Stimulated activated CD4-positive, alpha-beta T cell treated with anti-CD3 and anti-CD28 coated beads, Interleukin-15, amount 100 ng/mL, for 24 hours (primary cell): ENCODE data around the gene ATG14.
"Not testable (repeated sequence)": the region's sequence is repeated elsewhere in the genome, so short reads cannot be mapped to it uniquely, and the experiment has no call there.

Experiments
- DNase-seq: peaks from one replicate; pipeline ENCODE4 v3.0.0-alpha.2; 2020

The ATG14 gene

DNA sequence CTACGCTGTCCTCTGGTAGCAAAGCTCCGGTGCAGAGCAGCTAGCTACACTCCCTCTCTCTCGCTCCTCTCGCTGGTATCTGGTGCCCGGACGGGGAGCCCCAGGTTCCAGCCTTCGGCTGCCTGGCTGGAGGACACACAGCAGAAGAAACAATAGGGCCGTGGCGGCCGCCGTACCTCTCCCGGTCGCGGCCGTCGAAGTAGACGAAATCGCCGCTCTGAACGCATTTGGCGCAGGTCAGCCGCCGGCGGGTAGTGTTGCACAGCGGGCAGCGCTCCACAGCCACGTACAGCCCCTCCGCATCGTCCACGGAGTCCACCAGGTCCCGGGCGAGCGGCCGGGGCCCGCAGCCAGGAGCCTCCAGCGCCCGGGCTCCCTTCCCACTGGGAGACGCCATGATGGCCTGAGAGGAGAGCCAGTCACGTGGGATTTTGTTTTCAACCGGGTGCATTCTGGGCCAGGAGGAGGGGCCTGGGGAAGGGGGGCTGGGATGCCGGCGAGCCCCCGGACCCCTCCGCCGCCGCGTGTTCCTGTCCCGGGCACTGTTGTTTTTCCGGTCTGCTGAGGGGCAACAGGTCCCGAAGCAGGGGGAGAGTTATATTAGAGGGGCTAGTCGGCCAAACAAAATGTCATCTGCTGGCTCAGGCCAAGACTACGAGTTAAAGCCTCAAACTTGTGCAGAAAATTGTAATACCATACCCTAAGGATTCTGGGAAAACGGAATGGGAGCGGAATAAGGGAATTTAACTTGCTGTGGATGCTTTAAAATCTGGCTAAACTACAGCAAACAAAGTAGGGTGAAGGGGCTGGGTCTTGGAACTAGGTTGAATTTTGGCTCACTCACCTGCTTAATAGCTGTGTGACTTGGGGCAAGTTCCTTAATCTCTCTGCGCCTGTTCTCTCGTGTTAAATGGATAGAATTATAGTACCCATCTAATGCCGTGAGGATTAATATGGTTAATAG, at the start of gene ATG14:
TSS of gene ATG14 (minus strand) at position 405 of the 964 bp plus-strand sequence. CDS start at position 397, 8 bp downstream.
- DNase-seq: peak; percentile 85

GRCh38 chr14:55458800-55459515, 47.3 kb upstream of the ATG14 start:
- no peak for DNase-seq

DNA sequence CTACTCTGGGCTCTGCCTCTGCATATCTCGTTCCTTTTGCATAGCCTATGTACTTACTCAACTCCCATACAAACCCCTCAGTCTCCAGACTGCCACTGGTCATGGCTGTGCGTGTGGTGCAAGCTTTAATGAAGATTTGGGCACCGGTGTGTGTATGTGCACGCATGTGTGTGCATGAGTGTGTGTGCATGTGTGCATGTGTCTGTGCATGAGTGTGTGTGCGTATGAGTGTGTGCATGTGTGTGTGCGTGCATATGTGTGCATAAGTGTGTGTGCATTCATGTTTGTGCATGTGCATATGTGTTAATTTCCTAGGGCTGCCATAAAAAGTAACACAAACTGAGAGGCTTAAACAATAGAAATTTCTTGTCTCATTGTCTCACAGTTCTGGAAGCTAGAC, 45.9 kb upstream of the ATG14 start:
- DNase-seq: no peak

GRCh38 chr14:55456411-55456810, 44.8 kb upstream of the ATG14 start:
- DNase-seq: not testable (repeated sequence)

GRCh38 chr14:55454264-55455002, 42.8 kb upstream of the ATG14 start:
- peak; percentile 13 for DNase-seq

DNA sequence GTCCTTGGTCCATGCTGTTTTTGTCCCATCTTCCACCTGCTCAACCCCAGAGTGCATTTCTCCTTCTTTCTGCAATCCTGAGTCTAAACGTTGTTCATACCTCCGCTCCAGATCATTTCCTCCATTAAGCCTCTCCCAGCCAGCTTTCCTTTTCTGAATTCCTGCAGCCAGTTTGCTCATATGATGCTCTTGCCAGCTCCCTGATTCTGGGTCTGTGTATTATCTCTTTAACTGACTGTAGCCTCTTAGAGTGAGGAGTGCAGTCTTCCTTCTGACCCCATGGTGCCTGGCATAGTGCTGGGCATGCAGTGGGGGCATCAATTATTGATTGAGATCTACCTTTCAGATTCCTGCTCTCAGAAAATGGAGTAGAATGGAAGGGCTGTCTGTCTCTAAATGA, 40.3 kb upstream of the ATG14 start:
- DNase-seq: no peak

DNA sequence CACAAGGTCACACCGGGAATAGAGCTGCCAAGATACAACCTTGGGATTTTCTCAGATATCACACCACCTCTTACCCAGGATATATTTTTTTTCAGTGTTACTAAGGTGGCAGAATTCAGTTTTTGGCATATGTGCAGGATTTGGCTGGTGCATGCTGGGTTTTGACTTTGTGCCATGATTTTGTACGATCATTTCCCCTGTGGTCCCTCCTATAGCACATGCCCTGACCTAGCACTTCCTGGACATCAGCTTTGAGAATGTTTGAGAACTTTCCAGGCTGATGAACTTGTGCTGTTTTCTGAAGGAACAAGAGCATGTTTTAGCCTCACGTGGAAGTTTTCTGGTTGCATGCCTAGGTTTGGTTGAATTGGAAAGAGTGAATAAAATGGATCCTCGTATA, 39.8 kb upstream of the ATG14 start:
- no peak for DNase-seq

- no peak for DNase-seq
Measured at GRCh38 chr14:55450987-55451386, 39.4 kb upstream of the ATG14 start.

DNA sequence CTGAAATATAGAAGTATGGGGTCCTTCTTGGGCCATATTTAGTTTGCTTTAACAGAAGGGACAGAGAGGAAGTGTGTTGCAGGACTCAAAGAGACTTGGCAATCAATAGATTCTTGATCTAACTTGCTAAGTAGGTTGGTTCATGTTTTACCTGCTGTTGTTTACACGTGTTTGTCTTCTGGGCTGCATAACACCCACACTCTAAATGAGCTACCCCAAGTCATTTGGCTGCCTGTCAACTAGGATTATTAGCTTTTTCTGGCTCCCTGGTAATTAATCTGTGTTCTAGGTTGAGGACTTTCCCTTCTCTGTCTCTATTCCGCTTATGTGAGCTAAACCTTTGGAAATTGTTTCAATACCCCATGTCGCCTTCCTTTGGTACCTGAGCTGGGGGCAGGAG, 38.9 kb upstream of the ATG14 start:
- DNase-seq: no peak

- no peak for DNase-seq
Measured at GRCh38 chr14:55450124-55450523, 38.5 kb upstream of the ATG14 start.

- no peak for DNase-seq
Measured at GRCh38 chr14:55449116-55449515, 37.5 kb upstream of the ATG14 start.

GRCh38 chr14:55448141-55448614, 36.5 kb upstream of the ATG14 start:
- DNase-seq: peak; percentile 69

DNA sequence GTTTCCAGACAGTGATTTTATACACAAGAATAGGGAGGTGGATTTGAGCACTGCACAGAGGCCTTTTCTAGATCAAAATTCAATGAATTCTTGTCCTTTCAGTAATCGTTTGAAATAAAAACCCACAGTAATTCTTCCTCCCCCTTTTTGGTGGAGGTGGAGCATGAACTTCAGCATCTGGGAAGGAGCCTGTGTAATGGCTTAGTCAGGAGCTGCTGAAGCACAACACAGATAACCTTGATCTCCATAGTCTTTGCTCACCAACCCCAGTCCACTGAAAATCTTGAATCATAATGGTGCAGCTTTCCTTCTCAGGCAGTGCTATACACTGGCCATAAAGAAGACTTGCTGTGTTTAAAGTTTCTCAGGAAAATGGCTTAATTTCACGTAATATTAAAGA, 35.2 kb upstream of the ATG14 start:
- no peak for DNase-seq

- DNase-seq: peak; percentile 71
Measured at GRCh38 chr14:55446127-55446736, 34.6 kb upstream of the ATG14 start.

- no peak for DNase-seq
Measured at GRCh38 chr14:55441286-55441685, 29.7 kb upstream of the ATG14 start.

DNA sequence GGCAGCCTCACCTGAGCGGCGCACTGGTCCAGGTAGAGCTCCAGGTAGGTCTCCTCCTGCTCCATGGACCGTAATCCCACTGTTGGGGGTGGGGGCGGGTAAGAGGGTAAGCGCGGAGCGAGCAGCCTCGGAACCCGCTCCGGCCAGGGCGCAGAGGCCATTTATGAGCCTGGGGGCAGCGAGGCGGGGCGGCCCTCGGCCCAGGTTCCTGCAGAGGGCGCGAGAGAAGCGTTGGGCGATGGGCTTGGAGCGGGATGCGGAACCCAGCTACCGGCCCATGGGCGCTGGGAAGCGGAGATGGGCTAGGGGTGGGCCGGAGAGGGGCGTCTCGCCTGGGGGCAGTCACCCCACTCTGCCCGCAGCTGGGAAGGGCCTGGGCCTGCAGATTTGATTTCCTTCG, 28.8 kb upstream of the ATG14 start, which contains the start of gene TBPL2:
TSS of gene TBPL2 (minus strand) at position 232 of the 400 bp plus-strand sequence. CDS start at position 65, 167 bp downstream.
- no peak for DNase-seq

DNA sequence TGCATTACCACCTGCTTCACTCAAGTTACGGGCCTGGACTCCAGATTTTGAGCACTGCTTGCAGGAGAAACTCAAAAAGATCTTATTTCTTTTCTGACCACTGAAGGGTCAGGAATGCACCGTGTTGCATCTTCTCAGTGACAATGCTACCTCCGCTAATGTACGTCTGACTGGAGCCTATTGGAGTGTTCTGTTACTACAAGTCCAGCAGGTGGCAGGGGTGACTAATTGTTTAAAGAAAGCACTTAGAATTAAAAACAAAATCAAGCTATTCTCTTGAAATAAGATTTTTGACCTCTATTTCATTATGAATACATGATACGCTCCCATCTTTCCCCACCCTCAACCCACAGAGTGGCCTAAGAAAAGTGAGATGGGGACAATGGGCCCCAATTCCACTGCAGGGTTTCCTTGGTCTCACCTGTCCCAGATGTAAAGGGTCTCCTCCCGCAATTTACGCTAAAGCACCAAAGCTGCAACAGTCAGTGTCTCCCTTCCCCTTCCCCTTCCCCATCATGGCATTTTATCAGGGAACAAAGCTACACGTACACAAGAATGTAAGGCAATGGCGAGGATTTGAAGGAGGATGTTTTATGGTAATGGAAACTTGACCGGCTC, 26.5 kb upstream of the ATG14 start:
- DNase-seq: peak; percentile 20

GRCh38 chr14:55436931-55437330, 25.3 kb upstream of the ATG14 start:
- DNase-seq: no peak

DNA sequence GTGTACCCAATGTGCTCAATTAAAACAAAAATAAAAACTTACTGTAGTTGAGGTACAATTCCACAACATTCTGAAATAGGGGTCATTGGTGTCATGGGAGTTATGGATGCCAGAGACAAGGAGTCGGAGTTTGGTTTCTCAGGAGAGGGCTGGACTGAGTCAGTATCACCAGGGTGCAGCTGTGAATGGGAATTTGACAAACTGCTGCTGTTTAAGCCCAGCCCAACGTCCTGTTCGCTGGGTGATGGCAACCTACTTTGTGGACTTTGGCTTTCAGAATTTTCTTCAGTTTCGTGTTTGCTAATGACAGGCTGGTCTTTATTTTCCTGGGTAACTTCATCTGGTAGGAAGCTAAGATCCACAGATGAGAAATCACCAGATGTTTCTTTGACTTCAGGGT, 24.9 kb upstream of the ATG14 start:
- no peak for DNase-seq

DNA sequence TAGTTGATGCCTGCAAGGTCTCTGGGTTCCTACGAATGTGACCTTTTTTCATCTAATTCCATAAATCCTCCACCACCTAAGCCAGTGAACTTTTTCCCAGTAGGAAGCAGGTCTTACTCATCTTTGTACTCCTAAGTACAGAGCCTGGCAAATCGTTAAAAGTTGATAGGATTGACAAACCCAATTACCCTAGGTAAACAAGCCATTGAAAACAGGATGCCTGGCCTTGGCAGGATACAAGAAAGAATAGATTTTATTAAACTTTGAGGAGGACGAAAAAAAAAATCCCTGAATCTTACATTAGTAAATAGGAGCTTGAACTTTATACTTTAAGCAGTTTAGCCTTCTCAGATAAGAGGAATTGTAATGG, 23.2 kb upstream of the ATG14 start:
- no peak for DNase-seq

DNA sequence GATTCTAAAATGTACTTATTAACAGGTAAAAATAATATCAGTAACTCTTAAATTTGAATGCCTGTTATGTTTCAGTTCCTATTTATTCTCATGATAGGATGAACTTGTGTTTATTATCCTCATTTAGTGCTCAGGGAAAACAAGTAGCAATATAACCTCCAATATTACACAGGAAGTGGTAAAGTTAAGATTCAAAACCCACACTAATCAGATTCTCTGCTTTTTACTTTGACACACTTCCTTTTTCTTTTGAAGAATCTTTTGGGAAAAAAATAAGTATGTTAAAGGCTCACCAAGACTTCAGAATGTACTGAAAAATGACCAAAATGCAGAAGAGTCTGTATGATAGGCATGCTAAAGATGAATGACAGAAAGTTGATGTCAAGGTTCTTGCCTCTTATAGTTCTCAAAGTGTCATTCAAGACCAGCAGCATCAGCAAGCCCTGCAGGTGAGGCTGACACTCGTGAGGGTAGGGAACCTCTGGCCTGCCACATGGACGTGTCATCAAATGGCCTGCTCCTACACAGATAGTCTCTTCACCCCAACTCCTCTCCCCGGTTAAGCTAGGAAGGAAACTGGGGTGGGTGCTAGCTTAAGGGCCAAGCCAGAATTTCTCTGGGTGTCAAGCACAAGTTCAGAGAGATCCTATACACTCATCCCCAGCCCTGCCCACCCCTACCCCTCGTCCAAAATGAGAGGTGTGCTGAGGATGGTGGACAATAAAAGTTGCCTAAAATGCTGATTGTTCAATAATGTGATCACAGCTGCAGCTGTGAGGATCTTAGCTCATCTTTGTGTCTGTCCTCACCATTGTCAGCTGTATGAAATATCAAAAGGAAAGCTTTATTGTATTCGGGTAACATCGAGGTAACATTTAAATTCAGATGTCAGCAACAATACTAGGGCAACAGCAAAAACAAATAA, 22.5 kb upstream of the ATG14 start:
- DNase-seq: peak; percentile 23
